LNCAP (cell line): ENCODE data around the gene TEX29.

Experiments used
- TF ChIP-seq, protein P1 (sequence below): fragments of 450-650 bp; IDR thresholded peaks from 2 replicates; pipeline ENCODE4 v1.5.1; 2017; ENCODE audit warnings: mild to moderate bottlenecking

Gene TEX29

DNA sequence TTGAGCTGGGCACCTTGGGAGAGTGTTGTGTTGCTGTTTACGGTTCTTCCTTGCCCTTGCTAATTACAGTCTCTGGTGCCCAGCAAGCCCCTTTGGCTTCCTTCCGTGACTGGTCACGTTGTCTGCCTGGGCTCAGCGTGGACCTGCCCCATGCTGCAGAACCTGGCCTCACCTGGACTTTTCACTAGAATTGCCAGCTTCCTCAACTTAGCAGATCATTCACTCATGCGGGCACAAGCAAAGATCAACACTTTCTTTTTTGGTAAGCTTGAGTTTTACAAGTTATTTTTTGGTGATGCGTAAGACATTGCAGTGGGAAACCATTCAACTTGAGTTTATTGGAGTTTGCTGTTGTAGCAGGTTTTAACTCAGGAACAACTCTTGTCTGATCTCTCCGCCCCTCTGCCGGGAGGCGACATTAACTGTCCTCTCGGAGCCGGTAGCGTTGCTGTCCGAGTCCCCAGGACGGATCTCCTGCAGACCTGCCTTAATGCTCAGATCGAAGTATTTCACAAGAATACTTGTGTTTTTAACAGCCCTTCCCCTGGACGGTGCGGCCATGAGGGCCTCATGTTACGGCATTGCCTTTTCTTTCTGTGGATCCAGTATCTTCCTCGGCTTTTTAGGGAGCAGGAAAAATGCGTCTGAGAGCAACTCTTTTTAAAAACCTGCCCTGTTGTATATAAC lies 15.7 kb upstream of the TEX29 start:
- TF ChIP-seq, protein P1, sequence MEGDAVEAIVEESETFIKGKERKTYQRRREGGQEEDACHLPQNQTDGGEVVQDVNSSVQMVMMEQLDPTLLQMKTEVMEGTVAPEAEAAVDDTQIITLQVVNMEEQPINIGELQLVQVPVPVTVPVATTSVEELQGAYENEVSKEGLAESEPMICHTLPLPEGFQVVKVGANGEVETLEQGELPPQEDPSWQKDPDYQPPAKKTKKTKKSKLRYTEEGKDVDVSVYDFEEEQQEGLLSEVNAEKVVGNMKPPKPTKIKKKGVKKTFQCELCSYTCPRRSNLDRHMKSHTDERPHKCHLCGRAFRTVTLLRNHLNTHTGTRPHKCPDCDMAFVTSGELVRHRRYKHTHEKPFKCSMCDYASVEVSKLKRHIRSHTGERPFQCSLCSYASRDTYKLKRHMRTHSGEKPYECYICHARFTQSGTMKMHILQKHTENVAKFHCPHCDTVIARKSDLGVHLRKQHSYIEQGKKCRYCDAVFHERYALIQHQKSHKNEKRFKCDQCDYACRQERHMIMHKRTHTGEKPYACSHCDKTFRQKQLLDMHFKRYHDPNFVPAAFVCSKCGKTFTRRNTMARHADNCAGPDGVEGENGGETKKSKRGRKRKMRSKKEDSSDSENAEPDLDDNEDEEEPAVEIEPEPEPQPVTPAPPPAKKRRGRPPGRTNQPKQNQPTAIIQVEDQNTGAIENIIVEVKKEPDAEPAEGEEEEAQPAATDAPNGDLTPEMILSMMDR: no peak

DNA sequence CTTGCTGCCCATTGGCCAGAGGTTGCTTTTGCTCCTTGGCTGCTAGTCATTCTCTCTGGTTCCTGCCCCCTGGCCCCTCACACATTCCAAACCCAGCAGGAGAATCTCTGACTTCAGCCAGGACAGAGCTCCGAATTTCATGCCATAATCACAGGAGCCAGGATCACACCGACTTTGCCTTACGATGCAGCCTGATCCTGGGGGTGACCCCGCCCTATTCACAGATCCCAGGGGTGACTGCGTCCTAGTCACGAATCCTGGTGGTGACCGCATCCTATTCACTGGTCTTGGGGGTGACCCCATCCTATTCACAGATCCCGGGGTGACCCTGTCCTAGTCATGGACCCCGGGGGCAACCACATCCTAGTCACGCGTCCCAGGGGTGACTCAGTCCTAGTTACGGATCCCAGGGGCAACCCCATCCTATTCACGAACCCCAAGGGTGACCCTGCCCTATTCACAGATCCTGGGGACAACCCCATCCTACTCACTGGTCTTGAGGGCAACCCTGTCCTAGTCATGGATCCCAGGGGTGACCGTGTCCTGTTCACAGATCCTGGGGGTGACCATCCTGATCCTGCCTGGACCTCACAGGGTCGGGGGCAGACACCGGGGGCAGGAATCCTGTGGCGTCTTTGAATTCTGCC lies 7.4 kb upstream of the TEX29 start:
- TF ChIP-seq, protein P1: no peak

DNA sequence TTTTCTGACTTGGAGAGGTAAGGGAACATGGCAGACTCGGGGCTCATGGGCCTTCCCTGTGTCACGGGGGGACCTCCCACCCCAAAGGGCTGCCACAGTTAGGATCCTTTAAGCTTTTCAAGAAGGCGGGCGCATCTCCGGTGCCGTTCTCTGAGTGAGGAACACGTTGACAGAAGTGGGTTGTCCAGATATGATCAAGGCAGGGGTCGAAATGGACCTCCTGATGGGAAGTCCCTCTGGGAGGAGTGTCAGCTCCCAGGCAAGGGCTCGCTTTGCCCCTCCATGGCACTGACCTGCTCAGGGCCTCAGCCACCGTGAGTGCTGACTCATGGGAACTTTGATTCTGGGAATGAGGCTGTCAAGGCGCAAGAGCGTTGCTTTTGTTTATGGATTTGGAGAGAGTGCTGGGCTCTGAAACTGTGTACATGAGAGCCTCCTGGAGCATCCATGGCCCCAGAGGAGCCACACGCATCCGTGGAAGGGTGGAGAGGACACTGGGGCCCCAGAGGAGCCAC lies 6.5 kb upstream of the TEX29 start:
- TF ChIP-seq, protein P1: no peak

DNA sequence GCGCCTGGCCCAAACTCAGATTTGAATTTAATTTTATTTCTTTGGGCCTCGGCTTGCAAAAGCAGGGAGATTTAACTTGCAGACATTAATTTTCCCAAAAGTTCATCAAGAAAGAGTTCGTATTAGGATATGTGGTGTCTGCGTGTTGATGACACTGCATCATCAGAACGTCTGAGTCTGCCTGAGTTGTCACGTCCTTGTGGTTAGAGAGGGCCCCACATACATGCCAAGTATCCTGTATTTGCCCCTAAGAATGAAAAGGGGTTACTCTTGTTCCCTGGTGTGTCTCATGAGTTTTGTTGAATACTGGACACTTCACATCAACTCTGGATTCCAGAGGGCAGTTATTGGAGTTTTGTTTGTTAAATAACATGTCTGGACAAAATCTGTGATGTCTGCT lies 5.6 kb upstream of the TEX29 start:
- TF ChIP-seq, protein P1: no peak

DNA sequence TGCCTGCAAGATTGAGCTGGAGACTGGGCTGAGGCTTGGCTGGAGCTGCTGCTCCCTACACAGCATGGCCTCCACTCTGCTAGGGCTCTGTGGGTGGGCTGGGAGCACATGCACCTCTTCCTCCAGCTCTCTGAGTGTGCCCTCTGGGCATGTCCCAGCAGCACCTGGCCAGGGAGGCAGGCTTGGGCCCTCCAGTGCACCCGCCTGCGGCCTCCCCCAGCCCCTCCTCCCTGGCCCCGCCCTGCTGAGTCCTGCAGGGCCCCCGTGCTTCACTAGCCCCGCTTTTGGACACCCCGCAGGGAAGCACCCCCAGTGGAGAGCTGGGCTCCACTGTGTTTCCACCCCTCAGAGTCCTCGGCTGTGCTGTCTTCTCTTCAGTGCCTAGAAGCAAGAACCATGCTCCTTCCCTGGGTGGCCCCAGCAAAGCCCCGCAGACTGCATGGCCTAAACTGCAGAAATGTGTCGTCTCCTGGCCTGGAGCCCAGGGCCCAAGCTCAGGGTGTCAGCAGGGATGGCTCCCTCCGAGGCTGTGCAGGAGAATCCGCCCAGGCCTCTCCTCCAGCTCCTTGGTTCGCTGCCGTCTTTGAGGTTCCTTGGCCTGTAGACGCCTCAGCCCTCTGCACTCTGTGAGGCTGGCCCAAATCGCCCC lies 5.0 kb upstream of the TEX29 start:
- TF ChIP-seq, protein P1: no peak

DNA sequence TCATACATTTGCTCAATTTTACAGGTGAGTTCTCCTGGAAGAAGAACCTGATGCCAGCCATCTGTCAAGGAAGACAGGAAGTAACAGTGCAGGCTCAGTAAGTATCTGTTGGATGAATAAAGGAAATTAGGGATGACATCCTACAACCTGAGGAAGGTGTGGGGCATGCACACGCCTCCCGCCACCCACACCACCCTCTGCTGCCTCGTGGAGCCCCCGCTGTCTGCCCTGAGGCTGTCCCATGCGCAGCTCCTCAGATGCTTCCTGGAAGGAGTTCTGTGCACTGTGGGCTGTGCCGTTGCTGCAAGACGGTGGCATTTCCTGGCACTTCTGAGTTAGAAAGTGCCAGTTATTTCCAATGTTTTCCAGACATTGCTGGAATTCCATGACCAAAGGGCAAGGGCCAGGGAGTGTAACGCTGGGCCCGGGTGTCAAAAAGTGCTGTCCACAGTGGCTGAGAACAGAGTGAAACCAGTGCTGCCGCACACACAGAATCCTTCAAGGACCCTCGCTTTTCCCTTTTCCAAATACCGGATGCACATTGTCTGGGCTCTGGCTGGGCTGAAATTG lies 4.2 kb upstream of the TEX29 start:
- TF ChIP-seq, protein P1: no peak

DNA sequence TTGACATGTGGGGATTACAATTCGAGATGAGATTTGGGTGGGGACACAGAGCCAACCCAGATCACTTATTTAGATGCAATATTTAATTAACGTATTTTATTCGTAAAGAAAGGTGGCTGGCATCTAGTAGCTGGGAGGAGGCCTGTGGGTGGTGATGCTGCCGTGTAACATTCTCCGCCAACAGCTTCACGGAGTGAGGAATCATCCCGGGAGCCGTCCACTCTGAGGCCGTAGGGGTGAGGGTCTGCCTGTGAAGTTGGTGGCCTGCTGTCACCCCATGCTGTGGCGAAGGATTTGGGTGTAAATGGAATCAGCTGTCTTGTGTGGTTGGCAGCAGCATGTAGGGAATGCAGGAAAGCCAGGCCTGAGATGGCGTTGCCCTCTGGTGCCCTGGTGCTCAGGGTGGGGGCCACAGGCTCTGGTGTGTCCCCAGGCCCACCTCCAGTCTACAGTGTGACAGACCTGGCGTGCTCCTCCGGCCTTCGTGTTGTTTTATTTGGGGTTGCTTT lies 3.3 kb upstream of the TEX29 start:
- TF ChIP-seq, protein P1: no peak
